ENCODE results near the gene OXLD1.
A peak's percentile ranks its signal among the peaks of the same experiment; 100 is the strongest.

The OXLD1 gene

DNA sequence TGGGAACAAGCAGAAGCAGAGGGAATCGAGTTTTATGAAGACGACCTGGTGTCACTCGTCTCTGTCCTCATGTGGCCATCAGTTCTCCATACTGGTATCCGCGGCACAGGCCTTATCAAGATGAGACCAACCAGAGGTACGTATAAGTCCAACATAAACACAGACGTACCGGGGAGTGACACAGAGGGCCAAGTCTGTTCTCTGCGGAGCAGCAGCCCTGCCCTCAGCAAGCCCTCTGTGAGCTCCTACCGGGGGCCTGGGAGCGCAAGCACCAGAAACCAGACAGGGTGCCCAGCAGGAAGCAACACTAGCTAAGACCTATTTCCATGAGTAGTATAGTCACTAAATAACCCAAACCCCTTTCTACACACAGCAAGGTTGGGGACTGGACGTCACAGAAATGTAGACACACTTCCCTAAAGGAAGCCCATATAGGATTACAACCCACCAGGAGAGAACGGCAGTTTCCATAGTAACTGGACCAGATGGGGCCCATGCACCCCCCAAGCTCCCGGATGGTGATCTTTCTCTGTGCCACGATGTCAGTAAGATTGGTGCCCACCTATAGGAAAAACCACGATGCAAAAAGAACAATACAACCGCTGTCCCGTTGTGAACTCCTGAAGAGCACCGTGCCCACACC lies 16.3 kb upstream of the OXLD1 start:
- no peak for DNase-seq

- no peak for DNase-seq
Observed at GRCh38 chr17:81681672-81682071, 15.3 kb upstream of the OXLD1 start.

GRCh38 chr17:81680150-81680549 lies 13.7 kb upstream of the OXLD1 start:
- DNase-seq: no peak

DNA sequence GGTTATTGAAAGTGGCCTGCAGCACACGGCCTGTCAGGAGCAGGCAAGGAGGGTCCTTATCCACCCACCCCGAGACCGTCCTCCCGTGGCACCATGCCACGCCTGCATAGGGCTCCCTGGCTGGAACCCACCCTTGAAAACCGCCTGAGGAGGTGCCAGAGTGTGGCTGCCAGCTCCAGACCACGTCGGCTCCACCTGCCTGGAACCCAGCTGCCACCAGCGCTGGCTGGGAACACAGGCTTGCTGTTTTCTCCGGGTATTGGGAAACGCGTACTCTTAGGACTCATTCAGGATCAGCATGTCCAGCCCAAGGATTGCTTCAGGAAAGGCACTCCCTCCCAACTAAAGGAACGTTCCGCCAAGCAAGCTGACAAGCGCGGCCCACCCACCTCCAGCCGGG lies 10.5 kb upstream of the OXLD1 start:
- no peak for DNase-seq

DNA sequence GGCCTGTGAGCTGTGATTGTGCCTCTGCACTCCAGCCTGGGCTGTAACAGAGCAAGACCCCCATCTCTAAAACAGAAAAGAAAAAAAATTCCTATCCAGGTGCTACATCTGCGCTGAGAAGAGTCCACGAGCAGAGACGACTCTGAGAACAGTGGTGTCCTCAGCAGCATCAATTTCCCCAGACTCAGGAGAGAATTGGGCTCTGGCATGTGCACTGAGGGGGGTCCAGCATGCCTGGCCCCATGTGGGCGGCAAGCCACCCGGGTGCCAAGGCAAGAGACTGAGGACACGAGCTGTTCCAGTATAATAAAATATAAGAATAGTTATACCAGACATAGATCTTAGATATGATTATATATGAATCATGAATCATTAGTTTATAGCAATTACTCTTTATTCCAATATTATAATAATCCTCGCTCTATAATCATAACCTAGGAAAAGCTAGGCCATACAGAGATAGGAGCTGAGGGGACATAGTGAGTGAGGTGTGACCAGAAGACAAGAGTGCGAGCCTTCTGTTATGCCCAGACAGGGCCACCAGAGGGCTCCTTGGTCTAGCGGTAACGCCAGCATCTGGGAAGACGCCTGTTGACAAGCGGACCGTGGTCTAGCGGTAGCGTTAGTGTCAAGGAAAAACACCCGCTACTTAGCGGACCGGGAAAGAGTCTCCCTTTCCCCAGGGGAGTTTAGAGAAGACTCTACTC lies 9.3 kb upstream of the OXLD1 start:
- peak; percentile 41 for DNase-seq

DNA sequence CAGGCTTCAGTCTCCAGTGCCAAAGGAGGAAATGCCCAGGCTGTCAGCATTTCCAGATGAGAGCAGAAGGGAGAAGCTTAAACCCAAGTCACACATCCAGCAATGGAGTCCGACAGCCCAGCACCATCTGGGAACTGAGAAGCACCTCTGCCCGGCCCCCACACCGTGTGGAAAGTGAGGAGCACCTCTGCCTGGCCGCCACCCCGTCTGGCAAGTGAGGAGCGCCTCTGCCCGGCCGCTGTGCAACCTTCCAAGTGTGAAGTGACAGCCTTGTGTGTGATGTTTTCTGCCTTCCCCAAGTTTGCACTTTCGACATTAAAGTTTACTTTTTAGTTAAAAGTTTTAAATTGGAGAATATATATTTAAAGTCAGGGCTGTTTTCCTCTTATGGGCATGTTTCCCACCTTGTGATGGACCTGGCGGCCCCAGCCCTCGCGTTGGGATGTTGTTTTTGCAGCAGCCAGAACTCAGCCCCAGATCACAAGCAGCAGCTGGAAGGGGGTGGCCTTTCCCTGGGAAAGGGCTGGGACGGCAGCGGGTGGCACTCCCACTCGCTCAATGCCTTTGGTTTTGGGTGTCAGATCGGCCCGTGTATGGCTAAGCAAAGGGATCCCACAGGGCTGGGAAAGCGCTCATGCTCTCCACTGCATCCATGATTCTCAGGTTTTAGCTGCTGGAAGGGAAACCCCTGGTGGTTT lies 7.3 kb upstream of the OXLD1 start:
- no peak for DNase-seq

- no peak for DNase-seq
Observed at GRCh38 chr17:81672954-81673353, 6.5 kb upstream of the OXLD1 start.

- no peak for DNase-seq
Observed at GRCh38 chr17:81672504-81672903, 6.1 kb upstream of the OXLD1 start.

GRCh38 chr17:81667754-81668153 lies 1.3 kb upstream of the OXLD1 start:
- no peak for DNase-seq

GRCh38 chr17:81666092-81666341 lies 388 bp downstream of the OXLD1 start:
- DNase-seq: no peak

- DNase-seq: peak; percentile 74
Observed at GRCh38 chr17:81665205-81666091, 957 bp downstream of the OXLD1 start.

DNA sequence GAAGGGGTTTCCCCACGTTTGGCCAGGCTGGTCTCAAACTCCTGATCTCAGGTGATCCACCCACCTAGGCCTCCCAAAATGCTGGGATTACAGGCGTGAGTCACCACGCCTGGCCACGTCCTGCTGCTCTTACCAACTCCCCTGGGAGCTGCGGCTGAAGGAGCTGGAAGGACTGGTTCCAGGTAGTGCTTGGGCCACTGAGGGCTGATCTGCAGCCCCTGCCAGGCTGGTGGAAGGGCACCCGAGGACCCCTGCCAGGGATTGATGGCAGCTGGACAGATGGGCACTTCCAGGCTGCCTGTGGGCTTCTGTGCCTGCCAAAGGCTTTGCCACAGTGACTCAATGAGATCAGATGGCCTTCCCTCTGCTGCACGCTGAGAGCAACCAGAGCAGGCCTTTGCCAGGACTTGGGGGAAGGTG lies 2.3 kb downstream of the OXLD1 start:
- no peak for DNase-seq

GRCh38 chr17:81662002-81662401 lies 4.4 kb downstream of the OXLD1 start:
- no peak for DNase-seq

GRCh38 chr17:81660441-81660840 lies 6.0 kb downstream of the OXLD1 start:
- no peak for DNase-seq

DNA sequence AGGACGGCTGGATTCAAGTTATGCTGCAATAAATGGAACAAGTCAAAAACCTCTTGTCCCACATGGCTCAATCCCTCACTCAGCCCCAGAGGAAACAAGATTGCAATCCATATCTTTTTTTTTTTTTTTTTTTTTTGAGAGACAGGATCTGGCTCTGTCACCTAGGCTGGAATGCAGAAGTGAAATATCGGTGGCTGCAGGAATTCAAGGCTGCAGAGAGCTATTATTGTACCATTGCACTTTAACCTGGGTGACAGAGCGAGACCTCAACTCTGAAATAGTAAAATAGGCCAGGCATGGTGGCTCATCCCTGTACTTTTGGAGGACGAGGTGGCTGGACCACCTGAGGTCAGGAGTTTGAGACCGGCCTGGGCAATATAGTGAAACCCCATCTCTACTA lies 7.4 kb downstream of the OXLD1 start:
- no peak for DNase-seq

GRCh38 chr17:81656835-81657234 lies 9.6 kb downstream of the OXLD1 start:
- no peak for DNase-seq

DNA sequence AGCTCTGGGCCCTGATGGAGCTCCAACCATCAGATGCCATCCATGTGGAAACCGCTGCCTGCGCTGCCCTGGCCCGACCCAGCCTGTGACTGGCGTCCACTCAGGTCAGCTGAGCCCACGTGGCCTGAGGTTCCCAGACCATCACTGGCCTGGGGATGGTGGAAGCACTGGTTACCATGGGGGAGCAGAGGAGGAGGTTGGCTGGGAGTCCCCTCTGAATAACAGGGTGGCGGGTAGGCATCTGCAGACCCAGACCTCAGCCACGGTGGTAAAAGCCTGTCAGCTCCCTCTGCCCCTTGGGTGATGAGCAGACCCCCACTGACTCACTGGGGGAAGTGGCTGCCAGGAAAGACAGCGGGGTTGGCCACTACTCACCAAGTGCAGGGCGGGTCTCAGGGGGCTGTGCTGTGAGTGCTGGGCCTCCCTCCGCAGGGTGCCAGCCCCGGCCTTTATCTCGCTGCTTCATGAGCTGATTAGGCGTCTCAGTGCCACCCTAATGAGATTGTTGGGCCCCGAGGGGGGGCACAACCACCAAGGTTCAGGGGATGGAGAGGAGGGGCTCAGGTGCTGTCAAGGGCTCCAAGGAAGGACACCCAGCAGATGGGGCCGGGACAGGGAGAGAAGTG lies 10.2 kb downstream of the OXLD1 start, which contains the start of gene PDE6G:
PDE6G (minus strand) TSS at position 425 of the 626 bp plus-strand sequence. CDS start 3,237 bp downstream, outside the sequence.
- no peak for DNase-seq

- no peak for DNase-seq
Observed at GRCh38 chr17:81655378-81656117, 10.9 kb downstream of the OXLD1 start.

DNA sequence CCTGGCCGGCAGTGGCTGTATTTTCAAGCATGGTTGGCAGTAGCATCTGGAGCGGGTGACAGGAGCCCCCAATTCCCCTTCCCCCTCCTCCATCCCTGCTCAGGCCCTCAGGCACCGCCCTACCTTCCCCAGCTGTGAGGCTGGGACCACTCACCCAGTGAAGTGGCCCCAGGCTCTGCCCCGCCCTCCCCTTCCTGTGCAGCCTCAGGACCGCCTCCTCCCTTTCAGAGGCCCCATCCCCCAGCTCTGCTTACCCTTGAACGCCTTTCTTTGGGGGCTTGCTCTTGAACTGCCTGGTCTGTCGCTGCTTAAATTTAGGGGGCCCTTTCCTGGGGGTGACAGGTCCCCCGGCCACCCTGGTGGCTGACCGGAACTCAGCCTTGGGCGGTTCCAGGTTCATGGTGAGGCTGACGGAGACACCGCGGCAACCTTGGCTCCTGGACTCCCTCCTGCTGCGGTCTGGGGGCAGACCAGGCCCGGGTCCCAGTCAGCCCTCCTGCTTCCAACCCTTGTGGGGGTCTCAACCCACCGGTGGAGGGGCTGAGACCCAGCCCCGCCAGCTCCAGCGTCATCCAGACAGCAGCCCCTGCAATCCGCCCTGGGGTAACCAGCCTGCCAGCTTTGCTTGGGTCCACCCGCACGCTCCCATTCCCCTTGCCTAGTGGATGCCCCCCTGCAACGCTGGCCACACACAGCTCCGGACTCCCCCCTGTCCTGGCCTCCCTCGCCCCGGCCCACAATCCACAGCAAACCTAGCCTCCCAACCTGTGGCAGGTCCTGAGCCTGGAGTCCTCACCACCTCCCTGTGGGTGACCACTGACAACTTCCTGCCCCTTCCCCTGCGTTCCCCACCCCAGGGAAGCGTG lies 13.3 kb downstream of the OXLD1 start:
- DNase-seq: no peak

GRCh38 chr17:81651692-81652091 lies 14.7 kb downstream of the OXLD1 start:
- DNase-seq: no peak

DNA sequence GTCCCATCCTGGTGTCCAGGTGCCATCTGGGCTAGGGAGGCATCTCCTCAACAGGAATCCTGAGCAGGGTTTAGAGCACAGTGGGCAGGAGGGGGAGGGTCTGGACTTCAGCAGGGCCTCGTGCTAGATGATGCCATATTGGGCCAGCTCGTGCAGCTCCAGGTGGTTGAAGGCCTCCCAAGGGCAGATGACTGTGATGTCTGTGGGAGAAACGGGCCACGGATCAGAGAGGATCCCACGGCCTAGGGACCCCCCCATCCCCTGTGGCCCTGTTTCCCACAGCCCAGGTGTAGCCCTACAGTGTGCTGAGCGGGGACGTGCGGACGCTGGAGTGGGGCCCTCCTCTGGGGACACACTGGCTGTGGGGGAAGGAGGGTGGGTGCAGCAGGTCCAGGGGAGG lies 15.5 kb downstream of the OXLD1 start:
- no peak for DNase-seq

Data from activated CD4-positive, alpha-beta T cell treated with anti-CD3 and anti-CD28 coated beads, Interleukin-2, amount 50 U/mL, for 16 hours (primary cell).